Right hindlimb (tissue), 1 donor: ENCODE data around the gene CDC14A.
"Not testable (repeated sequence)": the region's sequence is repeated elsewhere in the genome, so short reads cannot be mapped to it uniquely, and the experiment has no call there.

Experiments used
- DNase-seq: peaks from one replicate; pipeline ENCODE4 v3.0.0-alpha.2; 2018

Gene CDC14A

DNA sequence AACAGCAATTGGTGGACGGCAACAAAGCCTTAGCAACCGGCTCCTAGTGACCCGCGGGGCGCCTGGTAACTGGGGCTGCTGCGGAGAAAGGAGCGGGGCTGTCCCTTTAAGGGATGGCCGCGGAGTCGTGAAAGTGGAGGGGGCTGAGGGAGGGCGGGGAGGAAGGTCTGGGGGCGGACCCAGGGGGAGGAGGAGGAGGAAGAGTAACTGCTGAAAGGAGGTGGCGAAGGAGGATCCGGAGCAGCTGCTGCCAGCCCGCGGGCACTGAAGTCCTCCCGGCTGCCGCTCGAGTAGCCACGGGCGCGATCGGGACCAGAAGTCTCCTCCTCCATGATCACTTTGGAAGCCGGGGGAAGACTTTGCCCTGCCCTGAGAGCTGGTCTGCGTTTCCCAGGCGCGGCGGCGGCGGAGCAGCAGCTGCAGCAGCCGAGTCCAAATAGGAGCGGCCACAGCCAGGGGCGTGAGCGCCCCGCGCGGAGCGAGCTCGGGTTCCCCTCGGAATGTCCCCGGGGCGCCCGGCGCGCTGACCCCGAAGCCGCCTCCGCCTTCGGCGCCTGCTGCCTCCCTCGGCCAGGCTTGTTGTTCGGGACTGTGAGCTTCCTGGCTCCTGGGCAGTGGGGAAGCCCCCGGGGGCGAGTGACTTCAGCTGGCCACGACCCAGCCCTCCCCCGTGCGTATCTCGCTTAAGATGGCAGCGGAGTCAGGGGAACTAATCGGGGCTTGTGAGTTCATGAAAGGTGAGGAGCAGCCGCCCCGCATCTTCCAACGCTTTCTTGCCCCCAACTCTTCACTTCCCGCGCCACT lies at the start of gene CDC14A:
CDC14A (plus strand) TSS at position 240 of the 804 bp plus-strand sequence; CDS start at position 689, 449 bp downstream.
- peak; percentile 97 for DNase-seq

DNA sequence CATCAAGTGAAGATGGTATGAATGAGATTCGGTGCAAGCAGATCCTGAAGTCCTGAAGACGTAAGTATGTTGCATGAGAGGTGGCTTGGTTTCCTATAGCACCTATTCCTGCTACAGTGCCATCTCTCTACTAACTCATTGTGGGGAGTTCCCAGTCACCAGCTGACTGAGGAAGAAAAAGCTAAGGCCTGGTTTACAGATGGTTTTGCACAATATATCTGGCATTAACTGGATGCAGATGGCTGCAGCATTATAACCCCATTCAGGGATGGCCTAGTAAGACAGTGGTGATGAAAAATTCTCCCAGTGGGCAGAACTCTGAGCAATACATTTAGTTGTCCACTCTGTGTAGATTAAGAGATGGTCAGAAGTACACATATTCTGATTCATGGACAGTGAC lies 49.6 kb upstream of the CDC14A start:
- no peak for DNase-seq

DNA sequence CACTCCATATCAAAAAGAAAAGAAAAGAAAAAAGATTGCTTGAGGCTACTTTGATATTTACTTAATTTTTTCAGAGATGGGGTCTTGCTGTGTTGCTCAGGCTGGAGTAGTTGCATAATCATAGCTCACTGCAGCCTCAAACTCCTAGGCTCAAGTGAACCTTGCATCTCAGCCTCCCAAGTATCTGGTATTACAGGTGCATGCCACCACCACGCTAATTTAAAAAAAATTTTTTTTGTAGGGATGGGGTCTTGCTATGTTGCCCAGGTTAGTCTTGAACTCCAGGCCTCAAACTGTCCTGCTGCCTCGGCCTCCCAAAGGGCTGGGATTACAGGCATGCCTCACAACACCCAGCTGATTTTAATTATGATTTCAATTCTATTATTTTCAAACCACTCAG lies 48.1 kb upstream of the CDC14A start:
- DNase-seq, result no peak

DNA sequence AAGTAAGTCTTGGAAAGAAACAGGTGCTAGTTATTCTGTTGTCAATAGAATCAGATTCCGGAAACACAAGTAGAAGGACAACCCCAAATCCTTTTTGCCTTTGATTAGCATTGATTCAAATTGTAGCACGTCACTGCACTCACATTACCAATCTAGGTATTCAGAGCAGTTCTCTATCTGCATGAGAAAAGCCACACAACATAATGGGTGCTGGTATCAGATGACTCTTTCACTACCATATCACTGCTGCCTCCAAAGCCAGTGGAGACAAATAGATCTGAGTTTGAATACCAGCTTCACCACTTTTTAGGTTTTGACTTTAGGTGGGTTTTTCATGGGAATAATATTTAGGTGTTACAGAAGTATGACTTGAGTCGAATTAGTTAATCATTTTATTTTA lies 47.4 kb upstream of the CDC14A start:
- DNase-seq, result no peak

GRCh38 chr1:100305954-100306353 lies 46.4 kb upstream of the CDC14A start:
- DNase-seq, result no peak

GRCh38 chr1:100306735-100307313 lies 45.5 kb upstream of the CDC14A start:
- DNase-seq, result no peak

DNA sequence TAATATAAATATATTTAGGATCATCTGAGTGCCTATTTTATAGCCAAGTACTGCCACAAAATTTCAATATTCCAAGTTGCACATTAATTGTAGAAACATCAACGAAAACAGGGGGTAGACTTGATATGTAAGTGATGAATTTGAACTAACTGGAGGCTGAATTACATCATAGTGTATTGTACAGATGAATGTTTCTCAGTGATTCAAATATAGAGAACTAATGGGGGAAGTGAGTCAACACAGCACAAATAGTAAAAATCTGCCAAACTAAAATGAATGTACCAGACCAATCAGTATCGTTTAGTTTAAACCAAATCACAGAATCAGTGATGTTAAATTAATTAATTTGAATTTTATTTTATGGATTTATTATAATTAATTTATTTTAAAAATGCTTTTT lies 43.5 kb upstream of the CDC14A start:
- DNase-seq, result no peak

- DNase-seq, result no peak
These were observed 42.4 kb upstream of the CDC14A start for GRCh38 chr1:100309863-100310262.

DNA sequence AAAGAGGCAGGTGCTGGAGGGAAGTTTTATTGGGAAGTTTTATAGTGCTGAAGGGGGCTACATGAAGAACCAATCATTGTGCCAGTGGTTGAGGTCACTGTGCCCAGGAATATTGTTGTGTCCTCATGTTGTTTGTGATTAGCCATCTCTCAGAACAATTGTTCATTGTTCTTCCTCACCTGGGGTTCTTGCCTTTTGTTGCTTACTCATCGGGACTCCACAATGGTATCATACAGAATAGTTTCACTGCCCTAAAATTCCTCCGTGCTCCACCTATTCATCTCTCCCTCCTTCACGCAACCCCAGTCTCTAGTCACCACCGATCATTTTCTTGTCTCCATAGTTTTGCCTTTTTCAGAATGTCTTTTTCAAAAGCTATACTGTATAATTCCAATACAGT lies 38.9 kb upstream of the CDC14A start:
- no peak for DNase-seq

DNA sequence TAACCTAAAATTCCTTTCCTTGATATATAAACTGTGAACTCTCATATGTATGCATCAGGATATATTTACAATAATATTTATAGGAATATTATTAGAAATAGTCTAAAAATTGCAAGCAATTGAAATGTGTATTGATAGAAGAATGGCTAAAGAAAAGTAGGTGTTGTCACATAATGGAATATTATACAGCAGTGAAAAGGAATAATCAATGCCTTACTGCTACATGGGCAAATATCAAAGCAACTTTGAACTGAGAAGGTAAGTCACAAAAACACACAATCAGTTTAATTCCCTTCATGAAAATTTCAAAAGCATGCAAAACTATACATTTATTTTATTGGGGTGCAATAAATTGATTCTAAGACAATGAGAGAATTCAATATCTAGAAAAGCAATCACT lies 35.7 kb upstream of the CDC14A start:
- DNase-seq, result no peak

DNA sequence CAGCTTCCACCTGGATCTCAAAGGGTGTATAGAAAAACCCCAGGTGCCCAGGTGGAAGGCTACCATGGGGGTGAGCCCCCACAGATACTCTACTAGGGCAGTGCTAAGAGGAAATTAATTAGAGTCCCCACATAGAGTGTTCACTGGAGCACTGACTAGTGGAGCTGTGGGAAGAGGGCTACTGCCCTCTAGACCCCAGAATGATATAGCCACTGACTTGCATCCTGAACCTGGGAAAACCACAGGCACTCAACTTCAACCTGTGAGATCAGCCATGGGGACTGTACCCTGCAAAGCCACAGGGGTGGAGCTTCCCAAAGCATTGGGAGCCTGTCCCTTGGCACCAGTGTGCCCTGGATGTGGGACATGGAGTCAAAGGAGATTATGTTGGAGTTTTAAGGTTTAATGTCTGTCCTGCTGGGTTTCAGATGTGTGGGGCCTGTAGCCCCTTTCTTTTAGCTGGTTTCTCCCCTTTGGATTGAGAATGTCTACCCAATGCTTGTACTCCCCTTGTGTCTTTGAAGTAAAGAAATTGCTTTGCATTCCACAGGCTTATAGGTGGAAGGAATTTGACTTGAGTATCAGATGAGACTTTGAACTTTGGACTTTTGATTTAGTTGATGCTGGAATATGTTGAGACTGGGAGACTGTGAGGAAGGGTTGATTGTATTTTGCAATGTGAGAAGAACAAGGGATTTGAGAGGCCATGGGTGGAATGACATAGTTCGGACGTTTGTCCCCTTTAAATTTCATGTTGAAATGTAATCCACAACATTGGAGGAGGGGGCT lies 31.8 kb upstream of the CDC14A start:
- DNase-seq, result no peak

DNA sequence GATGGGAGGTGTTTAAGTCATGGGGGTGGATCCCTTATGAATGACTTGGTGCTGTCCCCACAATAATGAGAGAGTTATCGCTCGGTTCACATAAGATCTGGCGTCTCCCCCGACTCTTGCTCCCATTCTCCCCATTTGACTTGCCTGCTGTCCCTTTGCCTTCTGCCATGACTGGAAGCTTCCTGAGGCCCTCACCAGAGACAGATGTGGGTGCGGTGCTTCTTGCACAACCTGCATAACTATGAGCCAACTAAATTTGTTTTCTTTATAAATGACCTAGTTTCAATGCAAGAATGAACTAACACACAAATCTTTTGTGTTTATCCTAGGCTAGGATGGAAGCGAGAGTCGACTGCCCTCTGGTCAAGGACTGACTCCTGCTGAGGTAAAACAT lies 31.2 kb upstream of the CDC14A start:
- DNase-seq, result no peak

- DNase-seq, result no peak
These were observed 30.8 kb upstream of the CDC14A start for GRCh38 chr1:100321506-100321905.

GRCh38 chr1:100322436-100323211 lies 29.7 kb upstream of the CDC14A start:
- no peak for DNase-seq

- DNase-seq, result peak; percentile 28
These were observed 28.7 kb upstream of the CDC14A start for GRCh38 chr1:100323419-100324106.

DNA sequence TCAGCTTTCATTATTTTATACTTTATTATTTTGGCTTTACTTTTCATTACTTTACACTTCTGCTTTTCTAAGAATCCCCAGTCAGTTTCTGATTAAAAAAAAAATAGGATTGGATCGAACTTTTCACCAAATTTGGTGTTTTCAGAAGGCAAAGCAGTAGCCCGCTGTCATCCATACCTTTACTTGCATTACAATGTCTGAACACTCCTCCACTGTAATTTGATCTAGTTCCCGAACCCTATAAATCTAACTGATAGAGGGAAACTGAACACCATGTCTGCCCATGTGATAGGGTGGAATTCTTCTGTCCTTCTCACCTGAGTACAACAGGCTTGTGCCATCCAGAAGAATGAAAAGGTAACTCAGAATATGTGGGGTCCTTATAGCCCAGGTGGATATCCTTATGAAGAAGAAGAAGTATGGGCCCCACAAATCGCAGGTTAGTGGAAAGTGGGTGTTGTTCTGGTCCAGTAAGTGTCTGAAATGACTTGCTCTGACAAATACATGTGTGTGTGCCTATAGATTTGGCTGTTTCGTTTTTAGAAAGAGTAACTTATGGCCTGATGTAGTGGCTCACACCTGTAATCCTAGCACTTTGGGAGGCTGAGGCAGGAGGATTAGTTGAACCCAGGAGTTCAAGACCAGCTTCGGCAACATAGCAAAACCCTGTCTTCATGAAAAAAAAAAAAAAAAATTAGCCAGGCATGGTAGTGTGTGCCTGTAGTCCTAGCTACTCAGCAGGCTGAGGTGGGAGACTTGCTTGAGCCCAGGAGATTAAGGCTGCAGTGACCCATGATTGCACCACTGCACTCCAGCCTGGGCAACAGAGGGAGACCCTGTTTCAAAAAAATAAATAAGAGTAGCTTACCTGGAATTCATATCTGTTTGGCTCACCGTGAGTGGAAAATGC lies 26.6 kb upstream of the CDC14A start:
- DNase-seq, result no peak

DNA sequence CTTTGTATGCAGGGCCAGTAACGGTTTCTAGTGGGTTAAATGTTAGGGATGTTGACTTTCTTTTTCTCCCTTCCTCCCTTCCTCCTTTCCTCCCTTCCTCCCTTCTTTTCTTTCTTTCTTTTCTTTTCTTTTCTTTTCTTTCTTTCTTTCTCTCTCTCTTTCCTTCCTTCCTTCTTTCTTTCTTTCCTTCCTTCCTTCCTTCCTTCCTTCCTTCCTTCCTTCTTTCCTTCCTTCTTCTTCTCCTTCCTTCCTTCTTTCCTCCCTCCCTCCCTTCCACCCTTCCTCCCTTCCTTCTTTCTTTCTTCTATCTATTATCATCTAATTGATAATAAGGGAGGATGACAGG lies 26.0 kb upstream of the CDC14A start:
- DNase-seq, result not testable (repeated sequence)

DNA sequence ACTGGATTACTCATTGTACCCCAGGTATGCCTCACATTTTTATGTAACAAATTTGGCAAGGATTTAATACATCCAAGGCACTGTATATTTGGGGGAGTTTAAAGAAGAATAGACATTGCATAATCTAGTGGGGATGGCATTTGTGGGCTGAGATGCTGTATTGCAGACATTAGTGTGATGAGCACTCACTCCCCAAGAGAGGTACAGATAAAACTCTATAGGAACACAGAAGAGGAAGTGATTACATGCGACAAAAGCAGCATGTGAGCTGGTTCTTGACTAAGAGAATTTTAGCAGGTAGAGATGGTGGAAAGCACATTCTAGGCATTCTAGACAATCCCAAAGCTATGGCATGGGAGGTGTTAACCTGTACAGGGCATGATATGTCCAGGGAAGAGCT lies 24.2 kb upstream of the CDC14A start:
- DNase-seq, result no peak

DNA sequence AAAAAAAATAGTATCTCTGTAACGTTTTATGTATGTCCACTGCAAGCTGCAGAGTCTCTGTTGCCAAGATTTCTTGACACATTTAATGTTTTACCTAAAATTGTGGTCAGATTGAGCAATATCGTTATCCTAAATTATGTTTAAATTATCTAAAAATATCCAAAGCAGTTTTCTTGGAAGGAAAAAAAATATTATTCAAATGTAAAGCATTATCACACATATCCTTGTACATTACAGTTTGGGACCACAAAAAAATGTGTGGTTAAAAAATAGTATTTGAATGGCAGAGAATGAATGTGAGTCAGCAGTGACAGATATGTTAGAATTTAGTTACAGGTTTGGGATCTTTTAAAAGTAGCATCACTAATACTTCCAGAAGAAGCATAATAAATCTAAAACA lies 21.2 kb upstream of the CDC14A start:
- DNase-seq, result not testable (repeated sequence)

DNA sequence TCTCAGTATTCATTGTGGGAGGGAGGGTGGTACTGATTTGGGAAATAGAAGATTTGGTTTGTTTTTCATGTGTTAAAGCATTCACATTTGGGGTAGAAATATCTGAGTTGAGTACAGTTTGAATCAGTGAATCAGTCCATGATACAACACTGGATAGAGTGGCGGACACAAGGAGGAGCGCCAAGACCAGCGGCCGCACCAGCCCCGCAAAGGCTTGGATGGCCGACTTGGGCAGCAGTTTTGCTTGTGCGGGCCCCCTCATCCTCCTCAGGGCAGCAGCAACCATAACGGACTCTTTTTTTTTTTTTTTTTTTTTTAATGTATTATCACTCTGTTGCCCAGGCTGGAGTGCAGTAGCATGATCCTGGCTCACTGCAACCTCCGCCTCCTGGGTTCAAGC lies 20.0 kb upstream of the CDC14A start:
- no peak for DNase-seq

DNA sequence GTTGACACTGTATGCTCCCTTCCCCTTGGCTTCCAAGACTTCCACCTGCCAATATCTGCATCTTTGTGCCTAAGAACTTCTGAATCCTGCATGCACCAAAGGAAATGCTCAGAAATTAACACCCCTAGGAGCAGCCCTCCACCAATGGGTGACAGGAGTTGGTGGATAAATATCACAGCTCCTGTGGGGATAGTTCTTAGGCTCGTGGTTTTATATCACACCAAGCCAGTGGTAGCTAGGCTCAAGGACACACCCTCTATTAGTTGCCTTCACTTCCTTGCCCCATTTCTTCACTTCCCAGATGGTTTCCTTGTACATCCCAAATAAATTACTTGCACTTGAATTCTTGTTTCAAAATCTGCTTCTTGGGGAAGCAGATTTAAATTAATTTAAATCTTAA lies 16.9 kb upstream of the CDC14A start:
- DNase-seq, result no peak
